IPS DF 19.7 (cell line): Measurements from ENCODE around the gene TEX9.

Experiments used
- DNase-seq: peaks from one replicate; pipeline ENCODE4 v3.0.0-alpha.2; 2013; ENCODE audit warnings: low read depth, low spot score

TEX9 gene

DNA sequence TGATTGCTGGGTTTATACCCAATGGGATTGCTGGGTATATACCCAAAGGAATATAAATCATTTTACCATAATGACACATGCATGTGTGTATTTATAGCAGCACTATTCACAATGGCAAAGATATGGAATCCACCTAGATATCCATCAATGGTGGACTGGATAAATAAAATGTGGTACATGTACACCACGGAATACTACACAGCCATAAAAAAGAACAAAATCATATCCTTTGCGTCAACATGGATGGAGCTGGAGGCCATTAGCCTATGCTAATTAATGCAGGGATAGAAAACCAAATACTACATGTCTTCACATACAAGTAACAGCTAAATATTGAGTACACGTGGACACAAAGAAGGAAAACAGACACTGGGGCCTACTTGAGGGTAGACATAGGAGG, 77.1 kb downstream of the TEX9 start:
- no peak for DNase-seq

DNA sequence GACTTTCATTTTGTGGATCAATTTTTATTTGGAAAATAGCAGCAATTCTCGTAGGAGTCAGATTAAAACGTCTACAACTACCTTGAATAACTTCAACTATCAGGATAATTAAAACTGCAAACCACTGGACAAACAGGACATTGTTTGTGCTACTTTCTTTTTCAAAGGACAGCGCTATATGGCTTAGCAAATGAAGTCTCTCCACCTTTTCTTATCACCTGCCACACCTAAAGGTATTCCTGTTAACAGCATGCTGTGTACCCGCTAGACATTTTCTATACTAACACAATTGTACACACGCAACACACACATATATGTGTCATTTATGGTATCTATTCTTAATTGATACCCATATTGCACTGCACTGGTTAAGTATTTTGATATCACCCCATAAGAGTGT, 80.5 kb downstream of the TEX9 start:
- no peak for DNase-seq

DNA sequence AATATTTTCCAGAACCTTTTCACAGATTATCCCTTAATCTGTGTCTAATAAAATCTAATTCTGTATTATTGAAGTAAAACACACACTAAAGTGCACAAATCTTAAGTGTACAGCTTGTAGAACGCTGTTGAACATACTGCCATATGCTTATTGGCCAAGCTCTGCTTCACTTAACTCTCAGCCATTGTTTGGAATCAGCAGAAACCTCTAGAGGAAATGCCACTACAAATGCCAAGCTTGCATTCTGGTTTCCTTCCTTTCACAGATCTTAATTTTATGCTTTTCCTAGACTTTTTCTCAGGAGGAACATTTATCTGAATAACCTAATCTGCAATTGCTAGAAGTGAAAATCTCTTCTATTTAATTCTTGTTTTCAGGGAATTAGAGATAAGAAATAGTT, 89.6 kb downstream of the TEX9 start:
- no peak for DNase-seq

DNA sequence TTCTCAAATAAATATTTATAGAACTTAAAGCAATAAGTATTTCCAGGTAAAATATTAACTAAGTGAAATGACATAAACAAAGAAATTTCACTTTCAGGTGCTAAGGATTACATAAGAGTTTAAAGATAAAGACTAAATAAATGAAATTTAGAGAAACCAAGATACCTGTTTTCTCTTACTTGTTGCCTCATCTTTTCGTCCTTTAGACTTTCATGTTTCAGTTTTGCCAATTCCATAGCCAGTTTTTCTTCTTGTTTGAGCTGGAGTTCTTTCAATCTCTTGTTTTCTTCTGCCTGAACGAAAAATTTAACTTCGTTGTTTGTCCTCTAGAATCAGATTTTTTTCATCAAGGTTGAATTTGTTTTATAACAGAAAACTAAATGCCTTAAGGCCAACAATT, 91.0 kb downstream of the TEX9 start:
- no peak for DNase-seq

DNA sequence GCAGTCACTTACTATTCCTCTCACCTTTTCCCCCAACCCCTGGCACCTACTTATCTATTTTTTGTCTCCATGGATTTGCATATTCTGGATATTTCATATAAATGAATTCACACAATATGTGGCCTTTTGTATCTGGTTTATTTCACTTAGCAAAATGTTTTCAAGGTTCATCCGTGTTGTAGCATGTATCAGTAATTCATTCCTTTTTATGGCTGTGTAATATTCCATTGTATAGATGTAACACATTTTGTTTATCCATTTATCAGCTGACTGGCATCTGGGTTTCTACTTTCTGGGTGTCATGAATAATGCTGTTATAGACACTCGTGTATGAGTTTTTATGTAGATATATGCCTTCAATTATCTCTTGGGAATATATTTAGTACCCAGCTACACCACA, 93.9 kb downstream of the TEX9 start:
- no peak for DNase-seq

DNA sequence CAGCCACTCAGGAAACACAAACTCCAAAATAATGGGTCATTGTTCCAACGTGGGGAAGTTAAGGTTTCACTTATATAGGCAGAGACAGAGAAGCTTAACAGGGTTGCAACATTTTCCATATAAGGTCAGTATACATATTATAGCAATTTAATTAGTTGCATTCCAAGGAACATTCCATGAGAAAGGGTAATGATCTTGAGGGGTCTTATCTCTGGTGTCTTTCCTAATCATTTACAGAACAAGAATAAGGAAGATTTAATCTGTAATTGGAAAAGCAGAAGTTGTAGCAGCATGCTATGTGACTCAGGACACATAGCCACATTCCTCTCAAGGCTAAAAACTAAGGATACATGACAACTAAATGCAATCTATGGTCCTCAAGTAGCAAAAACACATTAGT, 94.8 kb downstream of the TEX9 start:
- DNase-seq: no peak

DNA sequence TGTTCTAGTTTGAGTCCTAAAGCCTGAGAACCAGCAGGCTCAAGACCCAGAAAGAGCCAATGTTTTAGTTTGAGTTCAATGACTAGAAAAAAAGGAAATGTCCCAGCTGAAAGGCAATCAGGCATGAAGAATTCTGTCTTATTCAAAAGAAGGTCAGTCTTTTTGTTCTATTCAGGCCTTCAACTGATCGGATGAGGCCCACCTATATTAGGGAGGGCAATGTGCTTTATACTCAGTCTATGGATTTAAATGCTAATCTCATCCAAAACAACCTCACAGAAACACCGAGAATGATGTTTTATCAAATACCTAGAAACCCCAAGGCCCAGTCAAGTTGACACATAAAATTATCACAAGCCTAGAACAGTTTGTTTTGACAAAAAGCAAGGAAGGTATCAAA, 95.7 kb downstream of the TEX9 start:
- no peak for DNase-seq

DNA sequence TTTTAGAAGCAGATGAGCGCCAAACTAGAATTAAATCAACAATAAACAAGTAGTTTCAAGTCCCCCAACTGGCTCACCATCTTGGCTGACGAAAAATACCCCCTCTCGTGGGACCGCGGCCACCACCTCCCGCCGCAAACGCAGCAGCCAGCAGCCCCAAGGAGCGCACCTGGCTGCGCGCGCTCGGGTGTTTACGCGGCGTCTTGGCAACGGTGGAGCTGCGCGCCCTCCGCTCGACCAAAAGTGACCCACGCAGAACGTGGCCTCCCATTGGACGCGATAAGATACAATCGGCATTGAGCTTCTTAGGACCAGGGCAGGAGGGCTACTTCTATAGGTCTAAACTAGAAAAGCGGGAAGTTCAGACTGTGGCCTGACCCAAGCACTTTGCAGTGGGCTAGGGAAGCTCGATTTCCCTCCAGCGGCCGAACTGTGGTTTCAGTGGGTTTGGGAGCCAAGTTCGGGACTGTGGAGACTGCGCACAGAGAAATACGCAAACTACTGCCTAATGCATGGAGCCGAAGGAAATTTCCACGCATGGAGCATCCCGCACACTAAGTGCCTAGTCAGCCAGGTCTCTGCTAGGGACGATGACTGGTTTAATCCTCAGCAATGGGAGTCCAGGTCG, 99.8 kb downstream of the TEX9 start, which contains the start of gene MNS1:
MNS1 (minus strand) TSS at position 245 of the 628 bp plus-strand sequence; CDS start at position 80, 165 bp downstream.
- DNase-seq: peak; percentile 92

DNA sequence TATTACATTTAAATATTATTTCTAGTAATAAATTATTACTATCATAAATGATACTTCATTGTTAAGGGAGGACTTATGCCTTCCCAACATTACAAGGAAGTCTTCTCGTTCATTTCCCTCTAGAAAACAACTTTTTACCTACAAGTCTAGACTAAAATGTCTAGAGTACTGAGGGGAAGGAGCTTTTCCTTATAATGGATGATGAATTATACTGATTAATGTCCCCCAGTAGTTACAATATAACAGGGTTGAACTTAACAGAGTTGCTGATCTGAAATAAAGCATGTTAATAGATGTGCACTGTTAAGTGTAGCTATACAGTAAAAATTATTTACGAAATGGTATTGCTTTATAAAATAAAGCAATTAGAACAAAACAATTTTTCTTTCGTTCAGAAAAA, 102.4 kb downstream of the TEX9 start:
- no peak for DNase-seq

DNA sequence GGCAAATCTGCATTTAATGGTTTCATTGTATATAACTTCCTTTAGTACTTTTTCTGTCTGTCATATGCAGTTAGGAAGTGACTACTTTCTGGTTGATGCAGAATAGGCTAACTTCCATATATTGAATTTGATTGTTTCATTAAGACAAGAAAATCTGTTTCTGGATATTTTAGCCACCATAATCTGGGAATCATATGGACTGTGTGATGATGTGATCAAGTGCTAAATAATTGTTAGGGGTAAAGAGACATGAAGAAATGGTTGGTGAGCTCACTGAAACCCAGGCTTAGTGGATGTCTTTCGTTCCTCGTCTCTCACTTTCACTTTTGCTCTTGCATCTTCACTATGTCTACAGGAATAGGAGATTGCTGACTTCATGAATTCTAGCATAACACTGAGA, 103.2 kb downstream of the TEX9 start:
- DNase-seq: no peak

DNA sequence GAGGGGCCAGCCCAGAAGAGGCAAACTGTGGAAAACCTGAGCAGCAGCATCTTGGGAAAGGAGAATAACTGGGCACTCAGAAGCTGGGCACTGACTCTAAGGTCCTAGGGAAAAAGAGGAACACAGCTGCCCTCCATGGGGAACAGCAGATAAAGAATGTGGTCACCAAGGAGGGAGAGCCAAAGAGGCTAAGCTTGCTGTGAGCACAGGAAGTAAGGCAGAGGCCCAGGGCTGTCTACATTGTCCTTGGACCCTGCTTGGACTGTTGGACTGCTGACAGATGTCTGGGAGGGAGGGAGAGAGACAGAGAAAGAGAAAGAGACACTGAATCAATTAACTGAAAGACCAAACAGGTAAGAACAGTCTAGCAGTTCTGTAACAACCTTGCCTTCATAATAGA, 104.3 kb downstream of the TEX9 start:
- DNase-seq: no peak

DNA sequence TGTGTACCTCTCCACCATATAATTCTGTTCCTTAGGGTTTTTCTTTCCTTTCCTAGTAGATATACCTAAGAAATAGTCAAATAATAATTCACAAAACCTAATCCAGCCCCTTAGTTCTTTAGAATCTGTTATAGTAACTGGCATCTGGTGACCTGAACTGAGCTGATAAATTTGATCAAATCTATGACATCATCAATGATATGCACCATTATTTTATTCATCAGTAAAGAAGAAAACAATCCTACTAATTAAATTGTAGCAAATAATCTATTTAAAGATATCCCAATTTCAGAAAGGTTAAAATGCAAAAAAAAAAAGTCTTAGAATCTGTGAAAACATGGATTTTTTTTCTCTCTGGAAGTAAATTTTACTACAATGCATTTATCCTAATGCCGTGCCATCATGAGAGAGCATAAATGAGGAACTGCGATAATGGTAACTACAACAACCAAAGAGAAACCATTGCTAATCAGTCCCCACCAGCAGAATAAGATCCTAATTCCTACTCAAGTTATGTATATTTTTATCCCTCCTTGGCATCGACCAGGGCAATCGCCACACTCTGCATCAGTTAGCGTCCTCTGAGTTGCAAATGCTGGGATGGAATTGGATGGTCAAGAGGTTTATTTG, 106.3 kb downstream of the TEX9 start:
- DNase-seq: no peak

DNA sequence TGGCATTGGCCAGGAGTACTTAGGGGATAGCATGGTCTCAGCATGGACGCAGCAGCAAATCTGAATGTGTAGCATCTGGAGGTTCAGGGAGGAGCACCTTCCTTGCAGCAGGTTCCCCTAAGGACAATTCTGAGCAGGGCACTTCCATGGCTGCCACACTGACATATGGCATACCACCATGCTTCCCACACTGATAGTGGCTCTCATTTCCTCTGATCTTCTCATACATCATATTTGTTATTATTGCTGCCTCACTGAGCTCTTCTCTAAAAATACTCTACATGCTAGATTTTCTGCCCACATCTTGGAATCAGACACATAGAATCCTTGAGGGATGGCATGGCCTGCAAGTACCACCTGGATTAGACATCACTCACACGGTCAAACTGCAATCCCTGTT, 107.1 kb downstream of the TEX9 start:
- no peak for DNase-seq

DNA sequence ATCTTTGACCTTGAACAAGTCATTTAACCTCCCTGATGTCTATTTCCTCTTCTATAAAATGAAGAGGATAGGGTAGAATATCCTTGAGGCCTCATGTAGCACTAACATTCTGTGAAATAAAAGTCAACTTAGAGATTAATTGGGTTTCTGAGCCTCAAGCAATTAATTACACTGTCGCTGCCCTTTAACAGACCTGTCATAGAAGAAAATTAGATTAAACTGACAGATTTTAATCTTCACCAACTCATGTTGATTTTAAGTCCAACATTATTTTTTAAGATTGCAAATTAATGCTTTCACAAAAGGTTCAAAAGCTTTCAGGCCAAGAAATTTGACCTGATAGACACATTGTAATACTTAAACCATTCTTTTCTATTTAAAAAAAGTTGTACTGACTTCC, 107.8 kb downstream of the TEX9 start:
- no peak for DNase-seq

DNA sequence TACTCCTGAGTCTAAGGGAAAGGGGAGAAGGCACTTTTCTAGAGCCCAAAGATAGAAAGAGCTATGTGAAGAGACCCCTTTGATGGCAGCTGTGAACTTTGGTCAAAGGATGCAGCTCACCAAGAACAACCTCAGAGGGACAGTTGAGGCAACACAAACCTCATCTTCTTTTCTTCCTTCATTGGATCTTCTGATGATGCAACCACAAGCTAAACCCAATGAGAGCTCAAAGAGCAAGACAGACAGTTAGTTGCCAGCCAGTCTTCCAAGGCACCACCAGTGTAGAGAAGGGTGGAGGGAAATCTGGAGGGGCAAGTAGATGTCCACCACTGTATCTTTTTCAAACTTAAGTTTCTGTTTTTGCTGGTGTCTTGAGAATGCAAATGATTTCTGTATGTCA, 110.1 kb downstream of the TEX9 start:
- no peak for DNase-seq
